GM18511 (cell line): ENCODE results near the gene BMERB1.

Experiments
- ATAC-seq: cut with Tn5 transposase; IDR thresholded peaks from one replicate; pipeline ENCODE4 v1.9.1; 2021; ENCODE audit warnings: mild to moderate bottlenecking, moderate library complexity; ENCODE audit not compliant: unreplicated experiment

The BMERB1 gene

GRCh38 chr16:15493466-15494180 lies 59.2 kb downstream of the BMERB1 start:
- ATAC-seq = no peak

GRCh38 chr16:15494236-15494635 lies 59.8 kb downstream of the BMERB1 start:
- no peak for ATAC-seq

- no peak for ATAC-seq
These were observed 61.5 kb downstream of the BMERB1 start for GRCh38 chr16:15495898-15496297.

- no peak for ATAC-seq
These were observed 64.2 kb downstream of the BMERB1 start for GRCh38 chr16:15498427-15499175.

- no peak for ATAC-seq
These were observed 67.8 kb downstream of the BMERB1 start for GRCh38 chr16:15502041-15502725.

- no peak for ATAC-seq
These were observed 72.1 kb downstream of the BMERB1 start for GRCh38 chr16:15506441-15506840.

- ATAC-seq = no peak
These were observed 73.0 kb downstream of the BMERB1 start for GRCh38 chr16:15507301-15507958.

- no peak for ATAC-seq
These were observed 73.7 kb downstream of the BMERB1 start for GRCh38 chr16:15507959-15508627.

- ATAC-seq = no peak
These were observed 74.7 kb downstream of the BMERB1 start for GRCh38 chr16:15509051-15509592.

- ATAC-seq = no peak
These were observed 75.5 kb downstream of the BMERB1 start for GRCh38 chr16:15509593-15510535.

GRCh38 chr16:15510992-15511391 lies 76.6 kb downstream of the BMERB1 start:
- no peak for ATAC-seq

- ATAC-seq = no peak
These were observed 77.5 kb downstream of the BMERB1 start for GRCh38 chr16:15511759-15512487.

- no peak for ATAC-seq
These were observed 78.8 kb downstream of the BMERB1 start for GRCh38 chr16:15513156-15513555.

- no peak for ATAC-seq
These were observed 81.6 kb downstream of the BMERB1 start for GRCh38 chr16:15515992-15516391.

GRCh38 chr16:15516609-15517008 lies 82.2 kb downstream of the BMERB1 start:
- ATAC-seq = no peak

GRCh38 chr16:15517743-15518377 lies 83.5 kb downstream of the BMERB1 start:
- ATAC-seq = no peak

GRCh38 chr16:15518381-15519351 lies 84.3 kb downstream of the BMERB1 start:
- no peak for ATAC-seq
